CD4-positive, alpha-beta T cell (primary cell): ENCODE measurements around the gene ATP1B4. TPM values are rescaled to one million over a fixed set of nuclear protein-coding genes. Genes with fewer than 3 reads are reported as not detected.

Experiments
- ATAC-seq: fragments of 200-7000 bp; cut with Tn5 transposase; one replicate; pipeline ENCODE4 v1.10.0; 2022; ENCODE audit warnings: mild to moderate bottlenecking; ENCODE audit not compliant: poor library complexity
- CTCF ChIA-PET: fragments of 350-600 bp; sonication (Branson Sonifier 250); formaldehyde crosslinking; loops from one replicate; lab custom pipeline; 2021; ENCODE audit warnings: antibody characterized with exemption, inconsistent platforms; lab: Charles Lee
- POLR2A ChIA-PET: fragments of 350-600 bp; sonication (Branson Sonifier 250); formaldehyde crosslinking; loops from one replicate; lab custom pipeline; 2021; ENCODE audit warnings: antibody characterized with exemption, inconsistent platforms; lab: Charles Lee
- DNase-seq, 14 experiments: peaks; one replicate each; pipeline ENCODE4 v3.0.0-alpha.2; 2013 to 2020; ENCODE audit warnings: mixed read lengths in 2 of 14
- H3K27ac ChIP-seq, 2 donors: one replicate each; pipeline versions ENCODE4 v1.5.1 to v1.7.0; 2013; ENCODE audit warnings: low read length in 2 of 2, low read depth in 1 of 2, mild to moderate bottlenecking in 1 of 2
- H3K27me3 ChIP-seq, 2 experiments: 1 replicate in 1 of 2; 2 replicates in 1 of 2; pipeline versions ENCODE4 v1.6.1 to v1.7.0; 2013; ENCODE audit warnings: low read length in 2 of 2, control low read depth in 1 of 2, mild to moderate bottlenecking in 1 of 2, moderate library complexity in 1 of 2; ENCODE audit not compliant: insufficient read depth in 2 of 2, control insufficient read depth in 1 of 2
- H3K36me3 ChIP-seq: one replicate; pipeline ENCODE4 v1.6.1; 2013; ENCODE audit warnings: low read length, control low read depth; ENCODE audit not compliant: insufficient read depth
- H3K4me1 ChIP-seq: one replicate; pipeline ENCODE4 v1.6.1; 2013; ENCODE audit warnings: low read length, control low read depth; ENCODE audit not compliant: insufficient read depth
- H3K4me3 ChIP-seq: one replicate; pipeline ENCODE4 v1.5.1; 2013; ENCODE audit warnings: mild to moderate bottlenecking, low read length, moderate library complexity
- H3K9me3 ChIP-seq, 2 experiments: 1 replicate in 1 of 2; 2 replicates in 1 of 2; pipeline versions ENCODE4 v1.6.1 to v1.7.0; 2013; ENCODE audit warnings: low read length in 2 of 2, mild to moderate bottlenecking in 2 of 2, control low read depth in 1 of 2, moderate library complexity in 1 of 2; ENCODE audit not compliant: control insufficient read depth in 1 of 2, insufficient read depth in 1 of 2
- H3K27ac Mint-ChIP-seq: one replicate; pipeline ENCODE4 v1.8.0; 2020; ENCODE audit warnings: mixed read lengths
- H3K27me3 Mint-ChIP-seq: one replicate; pipeline ENCODE4 v1.8.0; 2021; ENCODE audit warnings: mixed read lengths
- H3K36me3 Mint-ChIP-seq: one replicate; pipeline ENCODE4 v1.8.0; 2021; ENCODE audit warnings: low read depth, mixed read lengths
- H3K4me1 Mint-ChIP-seq: one replicate; pipeline ENCODE4 v1.8.0; 2021; ENCODE audit warnings: low read depth, mixed read lengths
- H3K4me3 Mint-ChIP-seq: one replicate; pipeline ENCODE4 v1.8.0; 2020; ENCODE audit warnings: mild to moderate bottlenecking, mixed read lengths
- H3K9me3 Mint-ChIP-seq: one replicate; pipeline ENCODE4 v1.8.0; 2020; ENCODE audit warnings: mixed read lengths
- intact Hi-C, 2 experiments: fragments of 100-400 bp; cut with DNase I in 1 of 2; cut with micrococcal nuclease in 1 of 2; formaldehyde crosslinking; loops; one replicate each; pipeline versions ENCODE4 v1.15.1 to v1.9.0; 2023 to 2025; cut with DNase I, micrococcal nuclease
- total RNA-seq, 174 experiments: library from RNA in 2 of 174; stranded (reverse) in 2 of 174; gene quantifications; one replicate each; pipeline ENCODE4 v1.2.3 and lab custom pipeline; 2021 to 2026
- TF ChIP-seq, protein P1 (sequence below): fragments of 200-600 bp; IDR thresholded peaks from one replicate; pipeline ENCODE4 v1.8.0; 2022; ENCODE audit warnings: antibody characterized with exemption, mild to moderate bottlenecking

ATP1B4 gene
- total RNA-seq, 2 experiments from 2014 or later, result not detected

DNA sequence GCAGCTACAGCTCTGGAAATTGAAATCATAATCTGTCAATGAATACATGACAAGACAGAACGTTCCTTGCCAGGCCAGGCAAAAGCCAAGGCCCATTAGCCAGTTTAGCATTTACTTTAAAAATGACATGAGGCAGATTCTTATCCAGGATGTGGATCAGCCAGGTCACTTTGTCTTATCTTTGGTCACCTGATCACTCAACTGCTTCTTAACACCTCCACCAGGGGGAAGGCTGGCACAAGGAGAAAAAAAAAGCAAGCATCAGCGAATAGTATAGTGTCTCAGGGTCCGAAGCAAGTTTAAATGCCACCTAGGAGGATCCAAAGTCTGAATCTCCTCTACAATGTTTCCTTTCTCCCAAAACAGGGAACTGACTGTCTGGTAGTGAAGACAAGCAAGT, 18.8 kb downstream of the ATP1B4 start:
- no peaks in the 10 kb centered on the region for H3K27me3 Mint-ChIP-seq

DNA sequence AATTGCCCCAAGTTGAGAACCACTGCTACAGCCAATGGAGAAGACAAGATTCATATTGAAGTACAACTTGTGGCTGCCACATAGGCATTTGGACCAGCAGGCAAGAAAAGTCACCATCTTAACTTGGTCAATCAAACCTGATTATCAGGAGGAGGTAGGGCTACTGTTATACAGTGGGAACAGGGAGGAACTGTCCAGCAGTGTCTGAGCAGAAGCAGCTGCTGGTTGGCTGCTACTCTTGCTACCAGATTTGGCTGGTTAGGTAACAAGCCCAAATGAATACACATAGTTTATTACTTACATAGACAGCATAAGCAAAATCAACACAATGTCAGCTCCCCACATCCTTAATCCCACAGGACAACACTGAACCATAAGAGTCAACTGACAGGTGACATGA, 39.4 kb downstream of the ATP1B4 start:
- Mint-ChIP-seq H3K36me3 (no peaks in the 10 kb centered on the region), H3K9me3 (no peaks in the 10 kb centered on the region), H3K4me3 (no peak overlapping the region), H3K27ac (no peak overlapping the region), H3K4me1 (no peaks in the 10 kb centered on the region), H3K27me3 (no peaks in the 10 kb centered on the region)
- DNase-seq (no peak), ATAC-seq (no peak)
- TF ChIP-seq, protein P1, sequence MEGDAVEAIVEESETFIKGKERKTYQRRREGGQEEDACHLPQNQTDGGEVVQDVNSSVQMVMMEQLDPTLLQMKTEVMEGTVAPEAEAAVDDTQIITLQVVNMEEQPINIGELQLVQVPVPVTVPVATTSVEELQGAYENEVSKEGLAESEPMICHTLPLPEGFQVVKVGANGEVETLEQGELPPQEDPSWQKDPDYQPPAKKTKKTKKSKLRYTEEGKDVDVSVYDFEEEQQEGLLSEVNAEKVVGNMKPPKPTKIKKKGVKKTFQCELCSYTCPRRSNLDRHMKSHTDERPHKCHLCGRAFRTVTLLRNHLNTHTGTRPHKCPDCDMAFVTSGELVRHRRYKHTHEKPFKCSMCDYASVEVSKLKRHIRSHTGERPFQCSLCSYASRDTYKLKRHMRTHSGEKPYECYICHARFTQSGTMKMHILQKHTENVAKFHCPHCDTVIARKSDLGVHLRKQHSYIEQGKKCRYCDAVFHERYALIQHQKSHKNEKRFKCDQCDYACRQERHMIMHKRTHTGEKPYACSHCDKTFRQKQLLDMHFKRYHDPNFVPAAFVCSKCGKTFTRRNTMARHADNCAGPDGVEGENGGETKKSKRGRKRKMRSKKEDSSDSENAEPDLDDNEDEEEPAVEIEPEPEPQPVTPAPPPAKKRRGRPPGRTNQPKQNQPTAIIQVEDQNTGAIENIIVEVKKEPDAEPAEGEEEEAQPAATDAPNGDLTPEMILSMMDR, result no peak
- Histone ChIP-seq H3K27ac (no peak overlapping the region), H3K27me3 (no peaks in the 10 kb centered on the region), H3K9me3 (no peaks in the 10 kb centered on the region), H3K4me1 (no peaks in the 10 kb centered on the region), H3K36me3 (no peaks in the 10 kb centered on the region), H3K4me3 (no peak overlapping the region)
- POLR2A ChIA-PET, result no interaction called here
- CTCF ChIA-PET, result no interaction called here
- intact Hi-C loops, result no loop called here

More for the DNA sequence above, 18.8 kb downstream of the ATP1B4 start:
- Mint-ChIP-seq H3K36me3 (no peaks in the 10 kb centered on the region), H3K4me1 (no peaks in the 10 kb centered on the region), H3K4me3 (no peak overlapping the region), H3K9me3 (no peaks in the 10 kb centered on the region), H3K27ac (no peak overlapping the region)
- peak in 9 of 14 experiments; percentile 0 to 71 (median 29) for DNase-seq
- Histone ChIP-seq H3K9me3 (no peaks in the 10 kb centered on the region), H3K36me3 (no peaks in the 10 kb centered on the region), H3K4me1 (peaks cover 4% of the 10 kb centered on the region), H3K27ac (no peak overlapping the region), H3K4me3 (no peak overlapping the region), H3K27me3 (no peaks in the 10 kb centered on the region)
- intact Hi-C loops, result loop anchor here (1.0 to 5.0 kb wide), 3 partner anchors 70 to 95 kb away; no protein-coding TSS in a partner anchor
- ATAC-seq, result peak; percentile 74
- ChIA-PET POLR2A (no interaction called here), CTCF (interaction anchor here (0.6 to 1.4 kb wide), 3 partner anchors 77 to 96 kb away, joined by 3 to 4 read pairs (median 3); no protein-coding TSS in a partner anchor)
- TF ChIP-seq, protein P1, result peak; percentile 48

DNA sequence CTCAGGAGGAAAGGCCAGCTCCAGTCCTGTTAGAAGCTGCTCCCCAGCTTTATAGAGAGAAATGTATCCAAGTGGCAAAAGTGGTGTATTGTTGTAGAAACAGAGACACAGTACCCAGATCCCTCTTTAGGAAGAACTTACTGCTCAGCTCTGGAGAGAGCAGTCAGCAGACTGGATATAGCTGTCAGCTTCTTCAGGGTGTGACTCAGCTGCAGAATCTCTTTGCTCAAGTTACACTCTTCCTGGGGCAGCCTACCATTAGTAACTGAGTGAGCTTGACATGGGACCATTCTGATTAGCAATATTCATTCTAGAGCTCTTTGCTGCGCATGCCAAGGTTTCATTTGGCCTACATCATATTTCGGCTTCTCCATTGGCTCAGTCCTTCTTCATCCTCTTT, 40.5 kb downstream of the ATP1B4 start:
- H3K4me3 Mint-ChIP-seq, result no peak overlapping the region
- H3K9me3 ChIP-seq, result no peaks in the 10 kb centered on the region
- no peaks in the 10 kb centered on the region for H3K9me3 Mint-ChIP-seq
- ChIA-PET POLR2A (no interaction called here), CTCF (no interaction called here)
- H3K36me3 ChIP-seq, result no peaks in the 10 kb centered on the region
- no peaks in the 10 kb centered on the region for H3K4me1 Mint-ChIP-seq
- H3K4me3 ChIP-seq, result no peak overlapping the region
- no peaks in the 10 kb centered on the region for H3K36me3 Mint-ChIP-seq
- DNase-seq (no peak), ATAC-seq (no peak)
- TF ChIP-seq, protein P1, result no peak
- H3K27ac ChIP-seq, result no peak overlapping the region
- intact Hi-C loops, result no loop called here
- H3K27me3 ChIP-seq, result no peaks in the 10 kb centered on the region
- H3K27me3 Mint-ChIP-seq, result no peaks in the 10 kb centered on the region
- no peak overlapping the region for H3K27ac Mint-ChIP-seq
- no peaks in the 10 kb centered on the region for H3K4me1 ChIP-seq
